PC-3 (cell line): ENCODE measurements around the gene VPS13C. TPM values are rescaled to one million over a fixed set of nuclear protein-coding genes. Genes with fewer than 3 reads are reported as not detected.

Experiments used
- ATAC-seq: fragments of 200-7000 bp; cut with Tn5 transposase; 2 replicates; pipeline ENCODE4 v1.9.1; 2020; ENCODE audit warnings: mild to moderate bottlenecking, moderate library complexity
- BruUV-seq: library from RNA; stranded (reverse); fragments of 400-500 nt; replicated peaks from 2 replicates; lab custom pipeline; 2021; lab: Mats Ljungman, UMichigan
- CTCF ChIA-PET: fragments of 300-600 bp; sonication (Branson Sonifier 250); formaldehyde crosslinking; loops from one replicate; lab custom pipeline; 2022; ENCODE audit warnings: antibody characterized with exemption; lab: Charles Lee
- POLR2A ChIA-PET: fragments of 300-600 bp; sonication (Branson Sonifier 250); formaldehyde crosslinking; loops from one replicate; lab custom pipeline; 2022; ENCODE audit warnings: antibody characterized with exemption; ENCODE audit not compliant: unreplicated experiment; lab: Charles Lee
- DNase-seq: peaks from one replicate; pipeline ENCODE4 v3.0.0-alpha.2; 2015
- H2AFZ ChIP-seq: fragments of 300-600 bp; sonication (generic); 2 replicates; pipeline ENCODE4 v1.6.0; 2016; ENCODE audit warnings: antibody characterized with exemption, low read length
- H3F3A ChIP-seq: fragments of 300-600 bp; sonication (generic); one replicate; pipeline ENCODE4 v1.6.0; 2017; ENCODE audit warnings: antibody characterized with exemption, low read length, control low read depth, mild to moderate bottlenecking; ENCODE audit not compliant: unreplicated experiment
- H3K27ac ChIP-seq: fragments of 300-600 bp; sonication (generic); 2 replicates; pipeline ENCODE4 v1.5.1; 2016; ENCODE audit warnings: mild to moderate bottlenecking, low read length
- H3K27me3 ChIP-seq: fragments of 300-600 bp; sonication (generic); 2 replicates; pipeline ENCODE4 v1.6.1; 2016; ENCODE audit warnings: low read length, mixed read lengths
- H3K36me3 ChIP-seq: fragments of 300-600 bp; sonication (generic); 2 replicates; pipeline ENCODE4 v1.6.1; 2016; ENCODE audit warnings: low read depth, mixed run types, low read length, mixed read lengths
- H3K4me1 ChIP-seq: fragments of 300-600 bp; sonication (generic); 2 replicates; pipeline ENCODE4 v1.5.1; 2016; ENCODE audit warnings: low read length; ENCODE audit not compliant: insufficient read depth
- H3K4me2 ChIP-seq: fragments of 300-600 bp; sonication (generic); 2 replicates; pipeline ENCODE4 v1.6.0; 2016; ENCODE audit warnings: low read length
- H3K4me3 ChIP-seq: fragments of 300-600 bp; sonication (generic); 2 replicates; pipeline ENCODE4 v1.5.1; 2016; ENCODE audit warnings: mild to moderate bottlenecking, low read length, mixed read lengths
- H3K79me2 ChIP-seq: fragments of 300-600 bp; sonication (generic); 2 replicates; pipeline ENCODE4 v1.6.1; 2017; ENCODE audit warnings: low read length, mixed read lengths
- H3K9ac ChIP-seq: fragments of 300-600 bp; sonication (generic); 2 replicates; pipeline ENCODE4 v1.6.0; 2016; ENCODE audit warnings: mild to moderate bottlenecking, low read length
- H3K9me2 ChIP-seq: fragments of 300-600 bp; sonication (generic); replicated peaks from 2 replicates; pipeline ENCODE4 v1.6.1; 2016; ENCODE audit warnings: mixed run types, low read length, mixed read lengths
- H3K9me3 ChIP-seq: fragments of 300-600 bp; sonication (generic); 2 replicates; pipeline ENCODE4 v1.6.1; 2016; ENCODE audit warnings: low read length, mixed read lengths
- H4K20me1 ChIP-seq: fragments of 300-600 bp; sonication (generic); 2 replicates; pipeline ENCODE4 v1.6.1; 2016; ENCODE audit warnings: low read length, mixed read lengths
- EZH2 ChIP-seq: fragments of 300-600 bp; sonication (generic); IDR thresholded peaks from one replicate; pipeline ENCODE4 v1.6.1; 2017; ENCODE audit warnings: antibody characterized with exemption, mild to moderate bottlenecking, low read length; ENCODE audit not compliant: unreplicated experiment
- EZH2phosphoT487 ChIP-seq: fragments of 300-600 bp; sonication (generic); IDR thresholded peaks from 2 replicates; pipeline ENCODE4 v1.6.1; 2018; ENCODE audit warnings: mild to moderate bottlenecking, antibody characterized with exemption, low read length, borderline replicate concordance
- intact Hi-C: fragments of 100-400 bp; cut with micrococcal nuclease; formaldehyde crosslinking; loops from 2 replicates; pipeline ENCODE4 v1.9.0; 2023
- total RNA-seq: library from RNA; depleted of rRNA; stranded (reverse); fragments of >200 nt; gene quantifications from 2 replicates; pipeline ENCODE4 v1.2.3, GENCODE V29; 2014
- TF ChIP-seq, protein P1 (sequence below): fragments of 300-600 bp; sonication (generic); conservative IDR thresholded peaks from 2 replicates; pipeline ENCODE4 v1.5.1; 2017; ENCODE audit warnings: antibody characterized with exemption, low read depth, mild to moderate bottlenecking, low read length

The VPS13C gene
- total RNA-seq, 1 experiment from 2014 or later, result 11.4 TPM

DNA sequence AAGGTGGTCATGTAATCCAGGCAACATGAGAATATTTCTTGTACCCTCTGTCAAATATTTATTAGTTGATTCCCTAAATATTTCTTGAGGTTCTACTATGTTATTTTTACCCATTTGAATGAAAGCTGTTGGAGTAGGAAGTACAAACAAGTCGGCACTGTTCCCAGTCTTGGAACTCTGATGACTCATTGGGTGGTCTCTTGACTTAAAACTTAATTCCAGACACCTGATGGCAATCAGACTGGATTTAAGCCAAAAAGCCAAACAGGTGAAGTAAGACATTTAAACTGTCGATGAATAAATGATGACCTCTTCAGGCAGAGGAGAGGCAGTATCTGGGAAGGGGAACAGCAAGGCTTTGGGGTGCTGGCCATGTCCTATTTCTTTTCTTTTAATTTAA is 29.4 kb upstream of the VPS13C start:
- H3K27ac ChIP-seq, result no peak overlapping the region
- POLR2A ChIA-PET, result no interaction called here
- intact Hi-C loops, result no loop called here
- H4K20me1 ChIP-seq, result no peaks in the 10 kb centered on the region
- DNase-seq, result no peak
- TF ChIP-seq EZH2phosphoT487 (no peak), EZH2 (no peak)
- TF ChIP-seq, protein P1, sequence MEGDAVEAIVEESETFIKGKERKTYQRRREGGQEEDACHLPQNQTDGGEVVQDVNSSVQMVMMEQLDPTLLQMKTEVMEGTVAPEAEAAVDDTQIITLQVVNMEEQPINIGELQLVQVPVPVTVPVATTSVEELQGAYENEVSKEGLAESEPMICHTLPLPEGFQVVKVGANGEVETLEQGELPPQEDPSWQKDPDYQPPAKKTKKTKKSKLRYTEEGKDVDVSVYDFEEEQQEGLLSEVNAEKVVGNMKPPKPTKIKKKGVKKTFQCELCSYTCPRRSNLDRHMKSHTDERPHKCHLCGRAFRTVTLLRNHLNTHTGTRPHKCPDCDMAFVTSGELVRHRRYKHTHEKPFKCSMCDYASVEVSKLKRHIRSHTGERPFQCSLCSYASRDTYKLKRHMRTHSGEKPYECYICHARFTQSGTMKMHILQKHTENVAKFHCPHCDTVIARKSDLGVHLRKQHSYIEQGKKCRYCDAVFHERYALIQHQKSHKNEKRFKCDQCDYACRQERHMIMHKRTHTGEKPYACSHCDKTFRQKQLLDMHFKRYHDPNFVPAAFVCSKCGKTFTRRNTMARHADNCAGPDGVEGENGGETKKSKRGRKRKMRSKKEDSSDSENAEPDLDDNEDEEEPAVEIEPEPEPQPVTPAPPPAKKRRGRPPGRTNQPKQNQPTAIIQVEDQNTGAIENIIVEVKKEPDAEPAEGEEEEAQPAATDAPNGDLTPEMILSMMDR, result no peak
- no TSS peak for BruUV-seq
- no peak for ATAC-seq
- no peaks in the 10 kb centered on the region for H3K9me2 ChIP-seq
- H3K79me2 ChIP-seq, result no peaks in the 10 kb centered on the region
- no peaks in the 10 kb centered on the region for H3F3A ChIP-seq
- H3K9me3 ChIP-seq, result no peaks in the 10 kb centered on the region
- peaks cover 11% of the 10 kb centered on the region for H3K4me1 ChIP-seq
- CTCF ChIA-PET, result no interaction called here
- H2AFZ ChIP-seq, result no peak overlapping the region
- no peaks in the 10 kb centered on the region for H3K27me3 ChIP-seq
- no peak overlapping the region for H3K9ac ChIP-seq
- no peak overlapping the region for H3K4me3 ChIP-seq
- H3K36me3 ChIP-seq, result no peaks in the 10 kb centered on the region
- H3K4me2 ChIP-seq, result no peak overlapping the region

DNA sequence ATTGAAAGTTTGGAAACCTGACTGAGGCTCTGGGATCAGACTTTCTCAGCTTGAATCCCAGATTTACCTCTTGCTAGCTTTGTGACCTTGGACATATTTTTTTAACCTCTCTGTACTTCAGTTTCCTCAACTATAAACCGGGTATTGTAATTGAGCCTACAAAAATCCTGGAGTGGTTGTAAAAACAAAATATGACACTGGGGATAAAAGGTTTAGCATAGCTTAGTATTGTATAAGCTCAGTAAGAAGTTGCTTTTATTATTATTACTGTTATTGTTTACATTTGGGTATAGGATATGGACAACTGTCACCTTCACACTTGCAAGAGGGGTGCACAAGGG is 28.1 kb upstream of the VPS13C start:
- Histone ChIP-seq H4K20me1 (no peaks in the 10 kb centered on the region), H3K27ac (peak overlapping the region; percentile 41), H3K9me2 (no peaks in the 10 kb centered on the region), H3K36me3 (no peaks in the 10 kb centered on the region), H3K4me1 (peaks cover 11% of the 10 kb centered on the region), H3K79me2 (no peaks in the 10 kb centered on the region), H3F3A (no peaks in the 10 kb centered on the region), H2AFZ (0 out of 2 replicates have a peak overlapping the region, but pooled peaks have one; percentile 28), H3K9me3 (no peaks in the 10 kb centered on the region), H3K4me2 (peak overlapping the region; percentile 26), H3K9ac (0 out of 2 replicates have a peak overlapping the region, but pooled peaks have one; percentile 3), H3K4me3 (no peak overlapping the region), H3K27me3 (no peaks in the 10 kb centered on the region)
- ChIA-PET POLR2A (interaction anchor here (0.6 kb wide), 1 partner anchor 304 kb away, joined by 5 read pairs; no protein-coding TSS in a partner anchor), CTCF (no interaction called here)
- no TSS peak for BruUV-seq
- no peak for DNase-seq
- intact Hi-C loops, result no loop called here
- no peak for ATAC-seq
- TF ChIP-seq EZH2 (no peak), EZH2phosphoT487 (no peak)
- TF ChIP-seq, protein P1, result no peak

DNA sequence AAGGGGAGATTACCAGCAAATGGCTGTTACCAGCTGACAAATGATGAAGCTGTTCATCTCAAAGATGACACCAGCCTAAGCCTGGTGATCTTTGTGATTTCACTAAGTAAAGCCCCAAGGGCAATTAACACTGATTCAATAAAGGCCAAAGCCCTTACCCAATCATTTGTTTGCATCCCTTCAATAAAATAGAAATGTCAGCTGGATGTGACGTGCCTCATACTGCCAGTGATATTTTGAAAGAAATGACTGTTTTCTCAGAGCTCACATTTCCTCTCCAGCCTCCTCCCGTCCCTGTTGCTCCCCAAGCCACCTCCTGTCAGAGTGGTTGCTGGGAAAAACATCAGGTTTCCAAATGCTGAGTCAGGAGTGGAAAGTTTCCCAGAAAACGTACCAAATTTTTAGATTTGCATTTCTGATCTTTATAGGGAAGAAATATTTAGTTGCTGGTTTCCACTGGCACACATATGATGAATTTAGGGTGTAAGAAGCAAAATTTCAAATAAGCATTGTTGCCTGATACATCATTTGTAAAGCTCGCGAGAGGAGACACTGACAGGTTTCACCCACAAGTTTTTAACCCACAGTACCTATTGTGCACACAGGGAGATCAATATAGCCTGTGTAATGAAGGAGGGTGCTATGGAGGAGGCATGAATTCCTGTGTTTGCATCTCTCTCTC is 27.6 kb upstream of the VPS13C start:
- H3K9ac ChIP-seq, result 0 out of 2 replicates have a peak overlapping the region, but pooled peaks have one; percentile 3
- no peaks in the 10 kb centered on the region for H3K9me2 ChIP-seq
- ChIA-PET CTCF (interaction anchor here (0.5 kb wide), 1 partner anchor 560 kb away, joined by 8 read pairs; no protein-coding TSS in a partner anchor), POLR2A (interaction anchor here (0.6 kb wide), 1 partner anchor 304 kb away, joined by 5 read pairs; no protein-coding TSS in a partner anchor)
- no peaks in the 10 kb centered on the region for H3K9me3 ChIP-seq
- H3K27me3 ChIP-seq, result no peaks in the 10 kb centered on the region
- BruUV-seq, result no TSS peak
- ATAC-seq (peak; percentile 54), DNase-seq (peak; percentile 49)
- no peaks in the 10 kb centered on the region for H3K36me3 ChIP-seq
- H3F3A ChIP-seq, result no peaks in the 10 kb centered on the region
- H3K4me2 ChIP-seq, result peak overlapping the region; percentile 26
- intact Hi-C loops, result loop anchor here (1.0 kb wide), 1 partner anchor 22 kb away; no protein-coding TSS in a partner anchor
- no peaks in the 10 kb centered on the region for H3K79me2 ChIP-seq
- TF ChIP-seq EZH2 (no peak), EZH2phosphoT487 (no peak)
- TF ChIP-seq, protein P1, result no peak
- H3K4me1 ChIP-seq, result peaks cover 11% of the 10 kb centered on the region
- H2AFZ ChIP-seq, result peak overlapping the region; percentile 28; the same call in 1 of the 2 replicates
- no peak overlapping the region for H3K4me3 ChIP-seq
- no peaks in the 10 kb centered on the region for H4K20me1 ChIP-seq
- peak overlapping the region; percentile 41 for H3K27ac ChIP-seq
